Adrenal gland (tissue), 12 donors: Measurements from ENCODE around the gene RALGAPB. TPM values are rescaled to one million over a fixed set of nuclear protein-coding genes. Genes with fewer than 3 reads are reported as not detected.

Source experiments
- DNase-seq, 7 donors: peaks; one replicate each; pipeline ENCODE4 v3.0.0-alpha.2; 2019 to 2020
- H3K27ac ChIP-seq, 5 donors: fragments of 200-600 bp; sonication (generic) in 4 of 5; 1 replicate in 3 of 5; 2 replicates in 2 of 5; pipeline versions ENCODE4 v1.5.1 to v1.8.0; 2016 to 2020; ENCODE audit warnings: mild to moderate bottlenecking in 1 of 5
- H3K27me3 ChIP-seq: fragments of 200-600 bp; 2 replicates; pipeline ENCODE4 v1.8.0; 2021
- H3K36me3 ChIP-seq, 2 donors: fragments of 200-600 bp; replicated peaks in 1 of 2; 1 replicate in 1 of 2; 2 replicates in 1 of 2; pipeline versions ENCODE4 v1.5.1 to v1.8.0; 2018 to 2022
- H3K4me1 ChIP-seq, 2 donors: fragments of 200-600 bp; replicated peaks in 1 of 2; 1 replicate in 1 of 2; 2 replicates in 1 of 2; pipeline versions ENCODE4 v1.5.1 to v1.8.0; 2018 to 2021
- H3K4me3 ChIP-seq, 4 donors: fragments of 200-600 bp; sonication (generic) in 3 of 4; one replicate each; pipeline ENCODE4 v1.5.1; 2016 to 2018
- H3K9me3 ChIP-seq, 3 donors: fragments of 200-600 bp; sonication (generic) in 1 of 3; replicated peaks in 1 of 3; 1 replicate in 2 of 3; 2 replicates in 1 of 3; pipeline versions ENCODE4 v1.5.1 to v1.8.0; 2016 to 2021
- CTCF ChIP-seq, 6 experiments: fragments of 450-650 bp in 4 of 6; fragments of 200-600 bp in 2 of 6; sonication (generic) in 1 of 6; IDR thresholded peaks; 1 replicate in 5 of 6; 2 replicates in 1 of 6; pipeline versions ENCODE4 v1.5.1 to v1.8.0; 2016 to 2021; ENCODE audit warnings: antibody characterized with exemption in 6 of 6, mild to moderate bottlenecking in 2 of 6, moderate library complexity in 1 of 6
- POLR2A ChIP-seq, 2 donors: fragments of 450-650 bp; IDR thresholded peaks; one replicate each; pipeline ENCODE4 v1.6.1; 2017; ENCODE audit warnings: antibody characterized with exemption in 2 of 2, mild to moderate bottlenecking in 2 of 2, moderate library complexity in 1 of 2
- WGBS, 4 donors: extraction: QIAGEN DNeasy Blood & Tissue Kit in 2 of 4; methylation state at CpG; one replicate each; pipeline versions ENCODE4 v1.1.5 to v1.1.7; 2013 to 2017; 5-methylcytosine and 5-hydroxymethylcytosine counted together
- intact Hi-C, 2 donors: fragments of 100-400 bp; cut with DNase I; formaldehyde crosslinking; loops; one replicate each; pipeline versions ENCODE4 v1.14.1 to v1.15.0; 2022 to 2023
- polyA plus RNA-seq, 3 donors: library from polyadenylated mRNA; stranded (reverse); fragments of 200-250 nt in 2 of 3; fragments of 350-450 nt in 1 of 3; fragmentation: Illumina TruSeq in 1 of 3; extraction: RNeasy Lipid Tissue Mini Kit (QIAGEN cat#74804) in 1 of 3; gene quantifications; one replicate each; pipeline ENCODE4 v1.2.3, GENCODE V29; 2013 to 2014
- total RNA-seq, 9 donors: library from RNA; depleted of rRNA in 4 of 9; stranded (reverse); fragments of >200 nt in 4 of 9; fragments of 120-200 nt in 1 of 9; fragmentation: NEBNext Ultra II Directional in 1 of 9; extraction: Animal tissue kit (Norgen Biotek cat#: 25700) in 1 of 9; gene quantifications; one replicate each; pipeline versions ENCODE4 v1.1.0 to v1.2.4, GENCODE V29; 2013 to 2023
- donor health status: healthy with polysubstance abuse.
- donor health status: Bipolar disorder and iron deficiency.
- donor health status: DM: yes; HTN: yes; CAD: no.
- donor health status: DM: no; HTN: no; CAD: no.
- donor health status: DM: no; HTN: no; CAD: no.
- donor health status: DM: yes; HTN: yes; CAD: no.

The RALGAPB gene
- total and polyA plus RNA-seq, 12 donors: 11.7 to 44.7 (median 31.7) TPM

DNA sequence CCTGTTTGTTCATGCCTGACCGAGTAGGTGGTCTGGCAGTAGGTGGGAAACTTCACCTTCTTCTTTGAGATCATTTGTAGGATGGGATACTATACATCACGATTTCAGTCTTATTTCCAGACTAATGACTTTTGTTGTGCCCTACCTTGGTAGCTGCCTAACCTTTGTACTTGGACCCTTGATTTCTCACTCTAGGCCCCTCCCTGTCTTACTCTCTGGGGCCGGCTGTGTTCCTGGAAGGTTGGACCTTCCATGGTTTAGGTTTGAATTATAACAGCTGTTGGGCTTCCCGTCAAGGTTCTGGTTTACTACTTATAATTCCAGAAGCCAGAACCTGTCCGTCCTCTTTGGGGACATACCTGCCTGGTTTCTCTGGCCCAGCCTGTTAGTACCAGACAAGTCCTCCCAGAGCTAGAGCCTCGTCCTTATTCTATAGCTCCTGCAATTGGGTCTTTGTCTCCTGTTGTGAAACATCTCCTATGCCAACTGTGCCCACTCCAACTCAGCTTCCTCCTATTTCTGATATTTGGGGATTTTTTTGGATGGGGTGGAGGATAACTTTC lies 93.5 kb downstream of the RALGAPB start:
- H3K9me3 ChIP-seq: no peaks in the 10 kb centered on the region
- no peak overlapping the region for H3K27ac ChIP-seq
- no peak for DNase-seq
- H3K36me3 ChIP-seq: peaks cover 0 to 39% of the 10 kb centered on the region in 2 donors
- no peaks in the 10 kb centered on the region for H3K4me1 ChIP-seq
- WGBS, 4 donors: 95 to 98% (median 96%) methylated on average over 6 of the region's 6 CpGs
- intact Hi-C loops: no loop called here
- no peak for TF ChIP-seq POLR2A (IDR thresholded peaks at IDR 0.05)
- TF ChIP-seq CTCF (IDR thresholded peaks at IDR 0.05): no peak
- H3K27me3 ChIP-seq: no peaks in the 10 kb centered on the region
- no peak overlapping the region for H3K4me3 ChIP-seq

DNA sequence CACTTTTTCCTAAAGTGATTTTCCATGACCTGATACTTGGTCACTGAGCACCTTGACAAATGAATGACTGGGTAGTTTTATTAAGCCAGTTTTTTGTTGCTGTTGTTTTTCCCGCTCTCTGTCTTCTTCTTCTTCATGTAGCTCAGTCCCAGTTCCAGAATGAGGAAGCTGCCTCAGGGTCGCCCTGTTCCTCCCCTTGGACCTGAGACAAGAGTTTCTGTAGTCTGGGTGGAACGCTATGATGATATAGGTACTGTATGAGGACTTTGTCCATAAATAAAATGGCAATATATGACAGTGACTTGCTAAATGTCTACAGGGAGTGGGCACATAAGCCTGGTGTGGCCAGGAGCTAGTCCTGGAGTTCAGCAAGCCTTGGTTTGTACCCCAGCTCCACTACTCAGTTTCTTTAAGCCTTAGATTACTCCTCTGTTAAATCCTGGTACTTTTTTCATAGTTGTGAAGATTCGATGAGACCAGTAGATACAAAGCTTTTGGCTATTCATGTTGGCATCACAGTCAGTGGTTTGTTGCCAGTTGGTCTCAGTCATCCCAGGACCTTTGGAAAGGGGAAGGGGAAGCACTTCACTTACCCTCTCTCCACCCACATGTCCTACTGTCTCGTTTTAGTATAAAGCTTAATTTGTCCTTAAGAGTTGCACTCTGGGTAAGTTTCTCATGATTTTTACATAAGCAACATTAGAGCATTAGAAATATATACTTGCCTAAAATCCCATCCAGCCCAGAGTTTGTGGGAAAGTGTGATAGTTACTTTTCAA lies 97.3 kb downstream of the RALGAPB start:
- peaks cover 0 to 52% of the 10 kb centered on the region in 2 donors for H3K36me3 ChIP-seq
- DNase-seq: no peak
- H3K4me3 ChIP-seq: no peak overlapping the region
- TF ChIP-seq POLR2A (IDR thresholded peaks at IDR 0.05) (no peak), CTCF (IDR thresholded peaks at IDR 0.05) (no peak)
- no peaks in the 10 kb centered on the region for H3K4me1 ChIP-seq
- intact Hi-C loops: no loop called here
- H3K9me3 ChIP-seq: no peaks in the 10 kb centered on the region
- 69 to 82% (median 75%) methylated on average over 5 of the region's 5 CpGs for WGBS, 4 donors
- no peak overlapping the region for H3K27ac ChIP-seq
- no peaks in the 10 kb centered on the region for H3K27me3 ChIP-seq

DNA sequence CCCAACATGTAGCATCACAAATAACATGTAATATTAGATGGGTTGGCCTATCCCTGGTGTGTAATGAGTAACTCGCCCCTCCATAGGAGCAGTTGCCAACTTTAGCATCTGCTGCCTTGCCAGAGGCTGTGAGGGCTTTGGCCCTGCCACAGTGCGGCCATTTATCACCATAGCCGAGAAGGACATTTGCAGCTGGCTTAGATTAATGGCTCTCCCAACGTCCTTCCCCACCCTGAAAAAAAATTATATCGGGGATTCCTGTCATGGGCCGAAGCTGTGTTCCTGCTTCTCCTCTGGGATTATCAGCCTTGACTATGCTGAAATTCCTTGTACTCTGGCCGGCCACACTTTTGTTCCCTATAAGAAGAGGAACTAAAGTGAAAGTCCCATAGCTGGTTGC lies 100.8 kb downstream of the RALGAPB start:
- no peaks in the 10 kb centered on the region for H3K9me3 ChIP-seq
- TF ChIP-seq POLR2A (IDR thresholded peaks at IDR 0.05): no peak
- no peak for TF ChIP-seq CTCF (IDR thresholded peaks at IDR 0.05)
- H3K36me3 ChIP-seq: peaks cover 0 to 54% of the 10 kb centered on the region in 2 donors
- no peak overlapping the region for H3K4me3 ChIP-seq
- intact Hi-C loops: no loop called here
- no peaks in the 10 kb centered on the region for H3K27me3 ChIP-seq
- H3K27ac ChIP-seq: no peak overlapping the region
- no peaks in the 10 kb centered on the region for H3K4me1 ChIP-seq
- WGBS, 4 donors: 63 to 76% (median 73%) methylated on average over 7 of the region's 7 CpGs
- no peak for DNase-seq

DNA sequence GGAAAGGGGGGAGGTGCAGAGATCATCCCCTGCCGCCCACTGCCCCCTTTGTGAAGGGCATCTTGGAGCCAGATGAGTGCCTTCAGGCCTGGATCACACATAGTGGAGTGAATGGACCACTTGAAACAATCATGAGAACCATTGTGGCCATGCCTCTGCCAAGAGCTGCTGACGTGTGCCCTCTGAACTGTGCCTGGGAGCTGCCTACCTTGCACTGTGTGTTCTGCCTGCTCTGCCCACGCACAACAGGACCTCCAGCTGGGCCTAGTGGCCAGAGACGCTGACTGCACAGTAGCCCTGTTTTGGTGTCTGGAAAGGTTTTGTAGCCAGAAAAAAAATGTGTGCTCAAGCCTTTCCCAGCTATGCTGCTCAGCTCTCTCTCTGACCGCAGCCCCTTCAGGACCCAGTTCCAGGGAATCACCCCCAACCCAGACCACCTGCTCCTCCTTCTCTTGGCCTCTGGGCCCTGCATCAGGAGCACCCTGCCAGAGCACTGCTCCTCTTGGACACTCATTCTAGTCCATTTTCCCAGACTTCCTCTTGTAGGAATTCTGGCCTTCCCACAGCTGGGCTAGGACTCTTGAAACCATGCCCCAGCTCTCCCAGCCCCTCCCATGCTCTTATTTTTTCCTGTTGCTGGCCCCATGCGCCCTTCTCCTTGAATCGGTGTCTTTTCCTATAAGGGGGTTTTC lies 106.7 kb downstream of the RALGAPB start:
- 69 to 74% (median 71%) methylated on average over 6 to 7 of the region's 7 CpGs for WGBS, 4 donors
- DNase-seq: no peak
- peaks cover 0 to 25% of the 10 kb centered on the region in 2 donors for H3K36me3 ChIP-seq
- H3K9me3 ChIP-seq: no peaks in the 10 kb centered on the region
- TF ChIP-seq CTCF (IDR thresholded peaks at IDR 0.05) (no peak), POLR2A (IDR thresholded peaks at IDR 0.05) (no peak)
- no peaks in the 10 kb centered on the region for H3K27me3 ChIP-seq
- no peak overlapping the region for H3K4me3 ChIP-seq
- intact Hi-C loops: no loop called here
- no peak overlapping the region for H3K27ac ChIP-seq
- no peaks in the 10 kb centered on the region for H3K4me1 ChIP-seq
